HG02678 (cell line): ENCODE results near the gene IRX4.

Experiments
- ATAC-seq: cut with Tn5 transposase; IDR thresholded peaks from one replicate; pipeline ENCODE4 v1.9.1; 2021; ENCODE audit warnings: mild to moderate bottlenecking, moderate library complexity; ENCODE audit not compliant: unreplicated experiment

IRX4 gene

DNA sequence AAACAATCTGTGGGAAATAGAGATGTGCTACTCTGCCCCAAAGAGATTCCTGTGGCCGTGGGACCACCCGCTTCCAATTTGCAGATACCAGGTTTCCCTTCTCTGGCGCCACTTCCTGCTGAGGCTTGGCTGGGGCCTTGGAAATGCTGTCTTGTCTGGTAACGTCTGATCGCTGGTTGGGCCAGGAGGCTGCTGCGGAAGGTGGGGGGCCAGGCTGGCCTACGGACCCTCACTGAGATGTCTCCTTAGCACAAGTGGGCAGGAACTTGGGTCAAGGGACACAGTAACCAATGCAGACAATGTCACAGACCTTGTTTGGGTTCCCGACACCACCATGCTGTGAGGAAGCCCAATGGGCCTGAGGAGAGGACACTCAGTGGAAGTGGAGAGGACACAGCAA, 31.7 kb upstream of the IRX4 start:
- no peak for ATAC-seq

DNA sequence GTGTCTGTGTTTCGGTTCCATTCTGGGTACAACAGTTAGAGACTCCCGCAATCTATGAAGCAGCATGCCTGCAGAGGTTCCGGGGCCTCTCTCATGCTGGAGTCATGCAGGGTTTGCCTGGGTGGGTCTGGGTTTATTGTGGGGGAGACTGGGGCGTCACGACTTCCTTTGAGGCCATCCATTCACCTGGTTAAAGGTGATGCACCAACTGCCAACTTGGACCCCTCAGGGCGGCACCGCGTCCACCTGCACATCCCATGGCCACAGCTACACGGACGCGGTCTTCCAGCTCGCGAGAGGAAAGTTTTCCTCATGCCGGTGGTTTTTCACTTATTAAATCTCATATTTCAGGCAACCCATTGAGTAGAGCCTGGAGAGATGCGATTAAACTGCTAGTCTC, 30.9 kb upstream of the IRX4 start:
- no peak for ATAC-seq

DNA sequence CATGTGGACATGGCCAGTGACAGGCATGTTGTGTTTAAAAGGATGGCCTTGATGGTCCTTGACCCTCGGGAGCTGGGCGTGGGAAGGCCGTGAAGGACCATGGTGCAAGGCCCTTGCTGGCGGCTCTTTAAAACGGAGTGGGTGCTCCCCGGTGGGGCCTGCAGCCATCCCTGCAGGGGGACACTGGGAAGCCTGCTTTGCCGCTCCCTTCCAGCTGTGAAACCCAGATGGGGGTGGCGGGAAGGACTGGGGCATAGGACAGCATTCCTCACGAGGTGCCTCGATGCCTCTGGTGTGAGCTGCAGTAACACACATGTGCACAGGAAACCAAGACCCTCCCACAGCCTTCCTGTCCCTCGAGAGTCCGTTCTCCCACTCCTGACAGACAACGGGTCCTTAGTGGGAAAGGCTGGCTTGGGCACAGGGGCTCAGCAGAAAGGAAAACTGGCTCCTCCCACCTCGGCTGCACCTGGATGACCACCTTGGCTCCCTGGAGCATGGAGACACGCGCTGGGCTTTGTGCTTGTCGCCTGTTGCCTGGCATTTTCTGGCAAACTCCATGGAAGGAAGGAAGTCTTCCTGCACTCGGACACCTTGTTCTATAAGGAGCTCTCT, 30.3 kb upstream of the IRX4 start:
- ATAC-seq = no peak

DNA sequence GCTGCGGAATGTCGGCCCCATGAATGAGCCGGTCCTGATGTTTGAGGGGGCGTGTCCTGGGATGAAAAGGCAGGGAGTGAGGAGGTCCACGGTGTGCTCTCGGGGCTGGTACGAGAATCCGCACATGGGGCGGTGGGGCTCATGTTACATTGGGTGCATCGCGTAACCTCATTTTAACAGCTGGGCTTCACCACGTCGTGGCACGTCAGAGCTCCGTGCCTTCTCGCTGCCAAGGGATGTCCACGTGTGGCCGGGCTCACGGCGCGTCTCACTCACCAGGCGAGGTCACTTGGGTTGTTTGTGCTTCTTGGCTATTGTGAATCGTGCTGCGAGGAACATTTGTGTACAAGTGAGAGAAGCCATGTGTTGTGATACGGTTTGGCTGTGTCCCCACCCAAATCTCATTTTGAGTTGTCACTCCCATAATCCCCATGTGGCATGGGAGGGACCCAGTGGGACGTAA, 29.1 kb upstream of the IRX4 start:
- no peak for ATAC-seq

DNA sequence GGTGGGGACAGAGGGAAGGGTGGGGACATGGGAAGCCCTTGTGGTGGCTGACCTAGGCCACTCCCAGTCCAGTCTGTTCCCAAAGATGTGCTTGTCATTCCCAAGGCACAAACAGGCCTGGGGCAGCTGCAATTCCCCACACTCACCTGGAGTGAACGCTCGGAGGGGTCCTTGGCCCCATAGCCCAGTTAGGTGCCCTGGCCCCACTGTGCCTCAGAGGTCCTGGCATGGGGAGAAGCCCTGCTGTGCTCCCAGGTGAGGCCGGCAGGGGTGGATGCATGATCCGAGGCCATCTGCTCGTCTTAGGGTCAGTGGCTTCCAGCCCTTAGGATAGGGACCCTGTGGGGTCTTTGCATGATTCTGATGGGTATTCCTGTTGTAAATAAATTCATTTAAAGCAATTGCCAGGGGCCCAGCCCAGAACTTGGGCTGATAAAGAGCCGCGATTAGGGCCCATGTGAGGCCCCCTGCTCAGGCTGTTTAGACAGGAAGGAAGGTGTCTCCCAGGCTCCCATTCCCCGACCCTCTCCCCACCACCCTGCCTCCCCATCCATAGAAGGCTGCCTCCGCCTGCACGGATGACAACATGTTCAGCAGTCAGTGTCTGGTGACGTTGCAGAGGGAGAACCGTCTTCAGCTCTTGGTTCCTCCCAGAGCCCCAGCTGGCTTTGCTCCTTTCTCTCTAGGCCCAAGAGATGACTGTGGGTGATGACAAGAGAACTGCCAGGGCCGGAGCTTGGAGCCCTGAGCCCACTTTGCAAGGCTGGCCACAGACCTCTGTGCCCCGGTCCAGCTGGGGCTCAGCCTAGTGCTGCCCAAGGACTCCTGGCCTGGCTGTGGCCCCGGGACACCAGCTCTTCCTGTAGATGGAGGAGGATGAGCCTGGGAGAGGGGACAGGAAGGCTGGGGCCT, 28.4 kb upstream of the IRX4 start:
- ATAC-seq = no peak

DNA sequence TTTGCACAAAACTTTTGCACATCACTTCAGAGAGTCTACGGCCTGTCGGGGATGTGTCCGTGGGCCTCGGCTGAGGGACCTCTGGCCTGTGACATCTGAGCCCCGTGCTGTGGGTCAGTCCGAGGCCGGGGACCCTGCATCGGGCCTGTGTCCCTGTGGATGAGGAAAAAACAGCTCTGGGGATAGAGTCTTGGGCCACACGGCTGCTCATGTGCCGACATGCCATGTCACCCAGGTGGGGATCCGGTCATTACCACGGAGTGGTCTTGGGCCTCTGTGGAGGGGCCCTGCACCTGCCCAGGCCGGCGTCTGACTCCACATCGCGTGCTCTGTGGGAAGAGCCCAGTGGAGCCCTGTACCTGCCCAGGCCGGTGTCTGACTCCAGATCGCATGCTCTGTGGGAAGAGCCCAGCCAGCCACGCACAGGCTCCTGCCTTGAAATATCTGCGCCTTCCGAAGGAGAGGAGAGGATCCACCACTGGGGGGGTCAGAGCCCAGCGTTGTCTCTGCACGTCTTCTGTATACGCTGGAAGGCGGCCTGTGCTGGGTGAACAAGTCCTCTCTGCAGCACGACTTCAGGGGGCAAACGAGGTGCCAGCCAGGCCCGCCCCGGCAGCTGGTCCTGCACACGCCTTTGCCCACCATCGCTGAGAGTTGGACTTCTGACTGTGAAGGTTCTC, 27.5 kb upstream of the IRX4 start:
- ATAC-seq = no peak

DNA sequence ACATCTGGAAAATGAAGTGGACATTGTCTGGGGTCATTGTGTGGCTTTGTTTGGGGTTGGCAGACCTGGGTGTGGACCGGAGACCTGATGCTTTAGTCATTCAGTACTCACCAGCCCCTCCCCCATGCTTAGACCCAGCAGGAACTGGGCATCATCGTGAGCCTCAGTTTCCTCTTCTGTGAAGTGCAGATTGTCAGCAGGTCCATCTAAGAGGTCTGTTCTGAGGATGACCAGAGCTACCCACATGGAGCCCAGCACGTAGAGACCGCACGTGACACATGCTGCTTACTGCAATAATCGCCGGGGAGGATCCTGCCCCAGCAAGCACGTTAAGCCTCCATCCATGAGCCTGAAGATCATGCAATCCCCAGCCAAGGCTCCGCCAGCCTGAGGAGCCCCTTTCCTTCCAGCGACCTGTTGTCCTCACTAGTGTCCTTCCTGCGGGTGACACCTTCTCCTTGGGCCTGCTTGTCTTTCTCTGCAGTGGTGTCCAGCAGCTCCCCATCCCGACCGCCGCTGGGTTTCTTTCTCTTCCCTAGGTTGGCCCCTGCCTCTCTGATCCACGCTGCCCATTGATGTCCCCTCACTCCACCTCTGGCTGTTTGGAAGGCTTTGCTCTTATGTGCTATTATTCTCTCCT, 26.7 kb upstream of the IRX4 start:
- no peak for ATAC-seq

DNA sequence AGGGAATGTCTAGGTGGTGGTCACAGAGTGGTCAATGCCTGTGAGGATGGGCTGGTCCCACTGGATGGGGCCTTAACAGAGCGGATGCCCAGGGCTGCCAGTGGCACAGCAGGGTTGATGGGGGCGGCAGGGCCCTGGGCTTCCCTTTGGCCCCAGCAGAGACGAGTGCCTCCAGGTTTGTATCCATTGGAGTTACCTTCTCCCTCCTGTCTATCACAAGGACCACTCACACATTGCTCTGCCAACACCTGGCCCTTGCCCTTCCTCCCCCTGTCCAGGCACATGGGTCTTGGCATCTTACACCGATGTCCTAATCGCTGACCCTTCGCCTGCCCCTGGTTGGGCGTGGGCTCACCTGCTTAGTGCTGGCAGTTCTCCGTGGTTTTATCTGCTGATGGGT, 26.2 kb upstream of the IRX4 start:
- ATAC-seq = no peak

DNA sequence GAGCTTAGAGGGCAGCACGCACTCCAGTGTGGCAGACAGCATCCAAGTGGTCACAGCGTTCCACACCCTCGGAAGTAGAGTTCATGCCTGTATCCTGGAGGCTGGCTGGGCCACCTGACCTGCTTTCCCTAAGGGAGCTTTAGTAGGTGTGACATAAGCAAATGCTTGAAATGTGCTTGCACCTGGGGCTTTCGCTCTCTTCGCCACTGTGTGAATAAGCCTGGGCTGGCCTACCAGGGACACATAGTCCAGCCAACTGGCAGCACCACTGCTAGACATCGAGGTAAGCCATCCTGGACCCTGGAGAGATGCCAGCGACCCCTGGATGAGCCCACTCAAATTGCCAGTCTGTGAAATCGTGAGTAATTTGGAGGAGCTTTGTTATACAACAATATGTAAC, 24.9 kb upstream of the IRX4 start:
- ATAC-seq = no peak

DNA sequence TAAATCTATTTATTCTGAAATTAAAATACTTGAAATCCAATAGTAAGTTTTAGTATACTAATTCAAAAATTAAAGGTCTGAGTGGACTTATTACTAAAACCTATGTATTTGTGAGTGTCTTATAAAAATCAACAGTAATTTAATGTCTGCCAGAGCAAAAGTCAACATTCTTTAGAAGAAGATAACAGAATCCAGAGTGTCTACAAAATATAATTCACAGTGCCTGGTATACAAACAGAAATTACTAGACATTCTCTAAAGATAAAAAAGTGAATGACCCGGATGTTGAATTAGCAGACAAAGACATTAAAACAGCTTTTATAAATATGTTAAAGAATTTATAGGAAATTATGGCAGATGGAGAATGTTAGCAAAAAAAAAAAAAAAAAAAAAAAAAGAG, 22.4 kb upstream of the IRX4 start:
- ATAC-seq = no peak

DNA sequence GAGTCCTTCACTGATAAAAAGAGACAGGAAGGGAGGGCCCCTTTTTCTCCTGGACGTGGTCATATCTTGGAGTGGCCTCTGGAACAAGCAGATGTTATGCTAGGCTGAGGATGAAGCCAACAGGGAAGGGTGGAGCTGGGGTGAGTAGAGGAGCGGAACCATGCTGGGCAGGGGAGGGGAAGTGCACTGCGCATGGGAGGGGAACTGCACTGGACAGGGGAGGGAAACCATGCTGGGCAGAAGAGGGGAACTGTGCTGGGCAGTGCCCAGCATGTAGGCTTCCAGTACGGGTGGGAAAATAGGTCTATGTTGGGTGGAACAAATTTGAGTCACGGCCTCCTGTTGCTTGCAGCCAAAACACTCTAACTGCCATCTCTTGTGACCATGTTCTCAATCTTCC, 19.3 kb upstream of the IRX4 start:
- ATAC-seq = no peak

DNA sequence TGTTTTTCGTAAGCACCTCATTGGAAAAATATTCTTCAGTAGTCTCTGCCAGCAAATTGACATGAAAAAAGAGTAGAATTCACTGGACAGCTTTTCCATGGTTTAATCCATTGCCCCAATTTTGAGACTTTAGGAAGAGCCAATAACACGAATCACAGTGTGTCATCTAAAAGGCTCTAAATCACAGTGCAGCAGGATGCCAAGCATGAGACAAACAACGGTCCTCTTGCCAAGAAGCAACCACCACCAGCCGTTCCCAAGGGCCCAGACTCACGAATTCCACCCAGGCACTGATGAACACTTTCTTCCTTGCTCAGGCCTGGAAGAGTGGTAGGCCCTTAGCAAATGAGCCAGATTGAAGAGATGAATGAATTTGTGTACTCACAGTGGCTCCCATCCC, 18.3 kb upstream of the IRX4 start:
- no peak for ATAC-seq

DNA sequence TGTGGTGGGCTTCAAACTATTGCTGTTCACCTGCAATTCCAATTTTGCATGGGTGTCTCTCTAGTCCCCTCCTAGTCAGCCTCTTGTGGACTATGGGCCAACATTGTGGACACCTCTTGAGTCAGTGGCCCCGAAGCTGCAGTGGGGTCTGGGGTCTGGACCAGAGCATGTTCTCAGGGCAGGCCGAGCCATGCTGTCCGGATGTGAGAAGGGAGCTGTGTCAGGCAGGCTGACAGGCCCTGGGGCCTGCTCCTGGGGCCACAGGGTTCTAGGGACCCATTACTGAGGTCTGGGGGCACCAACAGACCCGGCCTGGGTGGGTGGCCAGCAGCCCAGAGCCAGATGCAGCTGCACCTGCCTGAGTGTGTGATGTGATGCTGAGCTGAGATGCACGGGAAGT, 16.5 kb upstream of the IRX4 start:
- no peak for ATAC-seq

DNA sequence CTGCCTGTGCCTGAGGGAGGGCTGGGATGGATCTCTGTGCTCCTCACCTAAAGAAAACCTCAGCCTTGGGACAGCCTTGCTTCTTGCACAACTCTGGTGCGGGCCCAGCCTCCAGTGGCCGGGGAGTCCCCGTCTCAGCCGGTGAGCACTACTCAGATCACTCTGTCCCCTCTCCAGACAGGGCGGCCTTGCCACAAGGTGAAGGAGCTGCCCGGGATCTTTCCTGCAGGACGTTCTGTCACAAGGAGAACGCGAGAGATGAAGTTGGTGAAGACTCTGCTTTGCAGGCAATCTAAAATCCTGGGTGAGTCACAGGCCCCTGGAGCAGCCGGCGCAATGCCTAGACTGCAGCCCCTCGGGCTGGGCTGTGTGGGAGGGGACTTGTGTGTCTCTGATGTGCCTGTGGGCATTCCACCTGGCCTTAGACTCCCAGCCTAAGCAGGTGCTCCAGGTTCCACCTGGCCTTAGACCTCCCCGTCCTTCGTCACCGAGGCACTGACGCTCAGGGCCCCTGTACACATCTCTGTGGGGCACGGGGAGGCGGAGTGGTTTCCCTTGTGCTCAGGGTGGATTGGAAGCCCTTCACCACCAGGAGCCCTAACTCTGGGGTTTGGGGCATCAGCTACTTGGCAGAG, 15.2 kb upstream of the IRX4 start:
- ATAC-seq = no peak

DNA sequence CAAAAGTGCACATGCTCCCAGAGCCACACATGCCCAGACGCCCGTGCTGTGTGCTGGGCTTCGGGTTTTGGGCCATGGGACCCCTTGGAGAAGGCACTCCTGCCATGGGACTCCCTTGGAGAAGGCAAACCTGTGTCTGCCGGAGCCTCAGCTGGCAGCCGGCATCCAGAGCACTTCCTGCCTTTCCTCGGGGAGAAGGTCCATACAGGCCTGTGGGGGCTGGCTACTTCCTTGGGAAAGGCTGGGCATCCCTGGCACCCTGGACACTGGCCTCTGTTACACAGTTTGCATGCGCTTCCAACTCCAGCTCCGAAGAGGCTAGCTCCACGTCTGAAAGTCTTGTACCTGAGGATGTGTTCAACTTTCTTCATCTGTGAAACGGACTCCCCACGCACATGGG, 14.7 kb upstream of the IRX4 start:
- ATAC-seq = no peak

DNA sequence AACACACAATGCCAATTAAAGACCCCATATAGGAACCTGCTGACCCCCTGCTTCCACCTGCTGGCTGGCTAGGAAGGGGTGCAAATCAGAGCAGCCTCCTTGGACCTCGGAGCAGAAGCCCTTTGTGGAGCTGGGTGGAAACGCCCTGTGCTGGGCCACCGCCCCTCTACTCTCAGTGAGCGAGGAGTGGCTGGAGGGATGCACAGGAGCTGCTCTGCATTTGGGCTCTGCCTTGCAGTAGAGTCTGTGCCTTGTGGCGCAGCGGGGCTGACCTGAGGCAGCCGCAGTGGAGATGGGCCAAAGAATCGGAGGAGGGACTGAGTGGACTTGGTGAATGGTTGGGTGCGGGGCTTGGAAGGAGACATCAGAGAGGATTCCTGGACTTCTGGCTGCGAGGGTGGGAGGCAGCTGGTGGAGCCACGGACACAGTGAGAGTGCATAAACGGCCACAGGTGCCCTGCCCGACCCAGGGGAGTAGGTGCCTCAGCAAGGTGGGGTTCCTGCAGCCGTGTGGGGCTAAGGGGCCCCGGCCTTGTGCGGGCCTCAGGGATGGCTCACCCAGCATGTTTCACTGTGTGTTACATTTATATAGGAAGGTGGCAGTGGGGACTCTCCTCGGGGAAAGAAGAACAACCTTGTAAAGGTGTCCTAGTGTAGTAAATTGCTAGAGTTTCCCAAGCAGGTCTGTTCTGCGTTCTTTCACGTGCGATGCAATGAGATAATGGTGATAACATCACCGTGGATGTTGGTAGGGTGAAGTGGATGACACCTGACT, 14.1 kb upstream of the IRX4 start:
- ATAC-seq = no peak

DNA sequence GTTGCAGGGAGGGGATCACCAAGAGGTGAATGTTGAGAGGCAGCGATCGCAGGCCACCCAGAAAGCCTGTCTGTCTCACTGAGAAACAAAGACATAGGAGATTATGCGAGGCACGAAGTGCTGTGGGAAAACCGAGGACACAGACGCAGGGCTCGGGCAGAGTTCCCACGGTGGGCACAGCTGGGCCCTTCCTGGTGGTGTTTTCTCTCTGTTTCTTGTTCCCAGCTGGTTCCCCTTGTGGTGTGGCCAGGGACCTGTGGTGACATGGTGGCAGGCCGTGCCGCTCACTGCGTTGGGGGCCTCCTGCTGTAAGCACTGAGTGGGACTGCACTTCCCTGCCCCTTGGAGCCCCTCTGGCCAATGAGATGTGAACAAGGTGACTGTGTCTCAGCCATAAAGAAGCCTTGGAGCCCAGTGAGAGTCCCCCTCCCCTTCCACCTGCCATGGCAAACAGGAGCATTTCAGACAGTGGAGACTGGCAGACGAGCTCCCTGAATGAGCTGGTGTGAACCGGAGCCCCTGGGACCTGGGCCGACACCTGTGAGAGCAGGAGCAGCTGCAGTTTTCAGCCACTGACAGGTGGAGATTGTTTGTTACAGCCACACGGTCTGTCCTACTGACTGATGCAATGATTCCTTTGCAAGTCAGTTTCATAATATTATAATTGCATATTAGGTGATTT, 13.2 kb upstream of the IRX4 start:
- ATAC-seq = no peak

DNA sequence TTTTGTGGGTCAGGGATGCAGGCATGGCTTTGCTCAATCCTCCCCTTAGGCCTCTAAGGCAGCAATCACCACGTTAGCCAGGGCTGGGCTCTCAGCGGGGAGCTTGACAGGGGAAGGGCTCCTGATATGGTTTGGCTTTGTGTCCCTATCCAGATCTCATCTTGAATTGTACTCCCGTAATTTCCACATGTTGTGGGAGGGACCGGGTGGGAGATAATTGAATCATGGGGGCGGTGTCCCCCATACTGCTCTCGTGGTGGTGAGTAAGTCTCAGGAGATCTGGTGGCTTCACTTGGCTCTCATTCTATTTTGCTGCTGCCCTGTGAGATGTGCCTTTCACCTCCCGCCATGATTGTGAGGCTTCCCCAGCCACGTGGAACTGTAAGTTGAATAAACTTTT, 11.5 kb upstream of the IRX4 start:
- ATAC-seq = no peak

DNA sequence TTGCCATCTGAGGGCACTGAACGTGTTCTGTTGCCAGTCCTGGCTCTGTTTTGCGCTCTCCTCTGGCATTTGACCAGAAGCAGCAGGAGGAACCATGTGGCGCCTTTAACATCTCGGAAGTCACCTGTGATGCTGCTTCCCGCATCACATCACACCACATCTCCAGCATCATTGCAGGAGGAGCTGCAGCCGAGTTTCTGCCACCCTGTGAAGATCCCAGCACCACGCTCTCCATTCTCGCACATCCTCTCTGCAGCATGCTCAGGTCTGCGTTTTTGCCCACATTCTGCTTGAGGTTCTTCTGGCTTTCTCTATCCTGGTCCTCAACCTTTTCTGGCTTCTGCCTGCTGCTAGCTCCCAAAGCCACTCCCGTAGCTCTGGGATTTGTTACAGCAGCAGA, 11.0 kb upstream of the IRX4 start:
- no peak for ATAC-seq
